Panc1 (cell line): ENCODE results near the gene APLP1.

Source experiments
- POLR2AphosphoS5 ChIP-seq: IDR thresholded peaks from 2 replicates; pipeline ENCODE4 v1.6.1; 2012; ENCODE audit warnings: mild to moderate bottlenecking, low read depth, low read length, moderate library complexity
- REST ChIP-seq, 2 experiments: IDR thresholded peaks; 2 replicates each; pipeline ENCODE4 v1.6.1; 2011 to 2012; ENCODE audit warnings: low read depth in 2 of 2, control low read depth in 1 of 2, low read length in 1 of 2, mild to moderate bottlenecking in 1 of 2, moderate library complexity in 1 of 2; ENCODE audit not compliant: insufficient read depth in 1 of 2
- TF ChIP-seq, protein P1 (sequence below): fragments of 450-650 bp; IDR thresholded peaks from 2 replicates; pipeline ENCODE4 v1.5.1; 2017; ENCODE audit warnings: mild to moderate bottlenecking

DNA sequence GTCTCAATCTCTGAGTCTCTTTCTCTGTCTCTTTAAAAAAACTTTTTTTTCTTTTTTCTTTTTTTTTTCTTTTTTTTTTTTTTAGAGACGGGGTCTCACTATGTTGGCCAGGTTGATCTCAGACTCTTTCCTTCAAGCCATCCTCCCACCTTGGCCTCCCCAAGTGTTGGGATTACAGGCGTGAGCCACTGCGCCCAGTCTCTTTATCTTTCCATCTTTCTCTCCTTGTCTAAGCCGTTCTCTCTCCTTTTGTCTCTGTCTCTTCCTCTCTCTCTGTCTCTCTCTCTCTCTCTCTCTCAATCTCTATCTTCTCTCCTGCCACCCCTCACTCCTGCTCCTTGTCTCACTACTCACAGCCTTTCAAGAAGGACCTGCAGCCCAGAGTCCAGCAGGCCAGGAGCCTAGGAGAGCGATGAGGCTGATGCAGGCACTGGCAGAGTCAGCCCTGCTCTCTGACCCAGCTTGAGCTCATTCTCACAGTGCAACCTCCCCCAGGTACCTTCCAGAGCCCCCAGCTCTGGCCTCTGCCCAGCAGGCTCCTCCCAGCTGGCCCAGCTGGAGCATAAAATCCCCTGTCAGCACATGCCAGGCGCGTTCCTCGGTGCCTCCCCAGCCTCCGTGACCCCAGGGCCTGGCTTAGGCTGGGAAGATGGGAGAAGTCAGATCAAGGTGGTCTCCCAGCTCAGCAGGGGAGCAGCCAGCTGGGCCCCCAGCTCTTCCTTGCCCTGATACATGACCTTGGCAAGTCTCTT is 16.2 kb upstream of the APLP1 start, which contains the start of gene NPHS1:
- TF ChIP-seq REST (IDR thresholded peaks at IDR 0.05; ENCODE audit: insufficient read depth in 1 of 2, low read depth in 2 of 2, low read length in 1 of 2) (no peak), POLR2AphosphoS5 (no peak)
- TF ChIP-seq, protein P1, sequence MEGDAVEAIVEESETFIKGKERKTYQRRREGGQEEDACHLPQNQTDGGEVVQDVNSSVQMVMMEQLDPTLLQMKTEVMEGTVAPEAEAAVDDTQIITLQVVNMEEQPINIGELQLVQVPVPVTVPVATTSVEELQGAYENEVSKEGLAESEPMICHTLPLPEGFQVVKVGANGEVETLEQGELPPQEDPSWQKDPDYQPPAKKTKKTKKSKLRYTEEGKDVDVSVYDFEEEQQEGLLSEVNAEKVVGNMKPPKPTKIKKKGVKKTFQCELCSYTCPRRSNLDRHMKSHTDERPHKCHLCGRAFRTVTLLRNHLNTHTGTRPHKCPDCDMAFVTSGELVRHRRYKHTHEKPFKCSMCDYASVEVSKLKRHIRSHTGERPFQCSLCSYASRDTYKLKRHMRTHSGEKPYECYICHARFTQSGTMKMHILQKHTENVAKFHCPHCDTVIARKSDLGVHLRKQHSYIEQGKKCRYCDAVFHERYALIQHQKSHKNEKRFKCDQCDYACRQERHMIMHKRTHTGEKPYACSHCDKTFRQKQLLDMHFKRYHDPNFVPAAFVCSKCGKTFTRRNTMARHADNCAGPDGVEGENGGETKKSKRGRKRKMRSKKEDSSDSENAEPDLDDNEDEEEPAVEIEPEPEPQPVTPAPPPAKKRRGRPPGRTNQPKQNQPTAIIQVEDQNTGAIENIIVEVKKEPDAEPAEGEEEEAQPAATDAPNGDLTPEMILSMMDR = no peak
